Activated T-helper 17 cell treated with anti-CD3 and anti-CD28 coated beads, Interleukin-2, amount 50 U/mL, for 72 hours (primary cell): ENCODE measurements around the gene TMEFF1. TPM values are rescaled to one million over a fixed set of nuclear protein-coding genes. Genes with fewer than 3 reads are reported as not detected.
"Not testable (repeated sequence)": the region's sequence is repeated elsewhere in the genome, so short reads cannot be mapped to it uniquely, and the experiment has no call there.

ENCODE experiments used
- ATAC-seq: fragments of 150-1000 bp; cut with Tn5 transposase; replicated peaks from 2 replicates; pipeline ENCODE4 v1.10.0; 2021; ENCODE audit warnings: mild to moderate bottlenecking, moderate library complexity
- H3K27ac Mint-ChIP-seq: one replicate; pipeline ENCODE4 v1.8.0; 2022; ENCODE audit warnings: mixed read lengths
- H3K27me3 Mint-ChIP-seq: one replicate; pipeline ENCODE4 v1.8.0; 2022; ENCODE audit warnings: mixed read lengths
- H3K36me3 Mint-ChIP-seq: one replicate; pipeline ENCODE4 v1.8.0; 2022; ENCODE audit warnings: low read depth, mild to moderate bottlenecking, mixed read lengths
- H3K4me1 Mint-ChIP-seq: one replicate; pipeline ENCODE4 v1.8.0; 2022; ENCODE audit warnings: mixed read lengths
- H3K4me3 Mint-ChIP-seq: one replicate; pipeline ENCODE4 v1.8.0; 2022; ENCODE audit warnings: mild to moderate bottlenecking, mixed read lengths
- H3K9me3 Mint-ChIP-seq: one replicate; pipeline ENCODE4 v1.8.0; 2022; ENCODE audit warnings: mixed read lengths
- total RNA-seq, 2 donors: library from RNA; stranded (reverse); gene quantifications; one replicate each; pipeline ENCODE4 v1.2.3, GENCODE V29; 2022

The TMEFF1 gene
- total RNA-seq, 2 donors from 2014 or later = 0.37 TPM; not detected in 1

DNA sequence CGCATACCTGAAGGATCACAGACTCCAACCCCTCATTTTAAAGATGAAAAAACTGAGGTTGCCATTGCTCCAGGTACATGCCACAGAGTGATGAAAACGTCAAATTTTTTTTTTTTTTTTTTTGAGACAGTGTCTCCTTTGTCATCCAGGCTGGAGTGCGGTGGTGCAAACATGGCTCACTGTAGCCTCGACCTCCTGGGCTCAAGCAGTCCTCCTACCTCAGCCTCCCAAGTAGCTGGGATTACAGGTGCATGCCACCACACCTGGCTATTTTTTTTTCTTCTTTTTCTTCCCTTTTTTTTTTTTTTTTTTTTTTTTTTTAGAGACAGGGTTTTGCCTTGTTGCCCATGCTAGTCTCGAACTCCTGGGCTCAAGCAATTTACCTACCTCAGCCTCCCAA lies 32.5 kb upstream of the TMEFF1 start:
- not testable (repeated sequence) for H3K4me1 Mint-ChIP-seq, H3K4me3 Mint-ChIP-seq, ATAC-seq, H3K9me3 Mint-ChIP-seq, H3K27ac Mint-ChIP-seq, H3K27me3 Mint-ChIP-seq
- H3K36me3 Mint-ChIP-seq = peaks cover 37% of the 10 kb centered on the region

DNA sequence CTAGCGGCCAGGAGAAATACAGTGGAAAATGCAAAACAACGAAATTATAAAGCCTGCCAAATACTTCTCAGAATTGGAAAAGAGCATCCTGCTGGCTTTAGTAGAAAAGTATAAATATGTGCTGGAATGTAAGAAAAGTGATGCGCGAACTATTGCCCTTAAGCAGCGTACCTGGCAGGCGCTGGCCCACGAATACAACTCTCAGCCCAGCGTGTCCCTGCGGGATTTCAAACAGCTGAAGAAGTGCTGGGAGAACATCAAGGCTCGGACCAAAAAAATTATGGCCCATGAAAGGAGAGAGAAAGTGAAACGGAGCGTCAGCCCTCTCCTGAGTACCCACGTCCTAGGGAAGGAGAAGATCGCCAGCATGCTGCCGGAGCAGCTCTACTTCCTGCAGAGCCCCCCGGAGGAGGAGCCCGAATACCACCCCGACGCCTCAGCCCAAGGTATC lies 31.0 kb upstream of the TMEFF1 start:
- Mint-ChIP-seq H3K36me3 (peaks cover 43% of the 10 kb centered on the region), H3K27me3 (no peaks in the 10 kb centered on the region), H3K4me3 (no peak overlapping the region), H3K9me3 (no peaks in the 10 kb centered on the region), H3K27ac (no peak overlapping the region), H3K4me1 (peaks cover 8% of the 10 kb centered on the region)
- ATAC-seq = no peak

DNA sequence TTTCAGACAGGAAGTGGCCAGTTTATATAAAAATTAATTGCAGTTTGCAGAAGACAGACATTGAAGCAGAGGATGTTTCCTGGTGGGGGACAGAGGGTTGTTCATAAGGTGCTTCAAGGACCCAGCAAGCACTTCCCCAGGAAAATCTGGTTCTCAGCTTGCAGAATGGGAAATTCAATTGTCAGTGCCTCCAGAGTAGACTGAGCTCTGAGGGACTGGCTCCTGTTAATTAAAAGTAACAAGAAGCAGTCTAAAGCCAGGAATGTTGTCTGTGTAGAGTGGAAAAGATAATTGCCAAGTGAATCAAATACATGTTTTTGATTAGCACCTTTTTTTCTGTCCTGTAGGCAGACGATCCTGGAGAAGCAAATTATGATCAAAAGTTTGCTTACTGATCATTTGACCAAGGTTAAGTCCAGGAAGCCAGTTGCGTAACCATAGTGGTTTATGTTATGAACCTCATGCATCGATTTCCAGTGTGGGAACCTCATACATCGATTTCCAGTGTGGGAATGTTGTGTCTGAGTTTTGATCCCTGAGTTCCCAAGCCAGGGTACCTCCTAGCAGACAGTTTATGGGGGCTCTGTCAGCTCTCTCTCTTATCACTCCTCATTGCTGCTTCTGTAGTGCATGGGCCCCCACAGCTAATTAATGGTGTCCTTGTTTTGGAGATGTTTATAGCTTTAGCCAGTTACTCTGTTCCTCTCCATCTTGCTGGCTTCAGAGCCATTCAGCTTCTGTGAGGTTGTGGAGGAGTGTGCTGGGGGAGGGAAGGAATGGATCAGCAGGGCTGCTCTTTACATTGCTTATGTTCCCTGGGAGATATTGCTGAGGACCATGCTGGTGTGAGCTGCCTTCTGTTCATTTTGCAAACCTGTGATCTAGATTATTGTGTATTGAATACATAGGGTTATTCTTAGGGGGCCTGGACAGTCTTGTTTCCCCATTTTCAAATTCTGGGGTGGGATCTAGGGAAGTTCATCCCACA lies 28.9 kb upstream of the TMEFF1 start:
- H3K4me3 Mint-ChIP-seq = no peak overlapping the region
- H3K36me3 Mint-ChIP-seq = peaks cover 43% of the 10 kb centered on the region
- H3K27me3 Mint-ChIP-seq = no peaks in the 10 kb centered on the region
- no peaks in the 10 kb centered on the region for H3K4me1 Mint-ChIP-seq
- no peak overlapping the region for H3K27ac Mint-ChIP-seq
- no peaks in the 10 kb centered on the region for H3K9me3 Mint-ChIP-seq
- no peak for ATAC-seq

DNA sequence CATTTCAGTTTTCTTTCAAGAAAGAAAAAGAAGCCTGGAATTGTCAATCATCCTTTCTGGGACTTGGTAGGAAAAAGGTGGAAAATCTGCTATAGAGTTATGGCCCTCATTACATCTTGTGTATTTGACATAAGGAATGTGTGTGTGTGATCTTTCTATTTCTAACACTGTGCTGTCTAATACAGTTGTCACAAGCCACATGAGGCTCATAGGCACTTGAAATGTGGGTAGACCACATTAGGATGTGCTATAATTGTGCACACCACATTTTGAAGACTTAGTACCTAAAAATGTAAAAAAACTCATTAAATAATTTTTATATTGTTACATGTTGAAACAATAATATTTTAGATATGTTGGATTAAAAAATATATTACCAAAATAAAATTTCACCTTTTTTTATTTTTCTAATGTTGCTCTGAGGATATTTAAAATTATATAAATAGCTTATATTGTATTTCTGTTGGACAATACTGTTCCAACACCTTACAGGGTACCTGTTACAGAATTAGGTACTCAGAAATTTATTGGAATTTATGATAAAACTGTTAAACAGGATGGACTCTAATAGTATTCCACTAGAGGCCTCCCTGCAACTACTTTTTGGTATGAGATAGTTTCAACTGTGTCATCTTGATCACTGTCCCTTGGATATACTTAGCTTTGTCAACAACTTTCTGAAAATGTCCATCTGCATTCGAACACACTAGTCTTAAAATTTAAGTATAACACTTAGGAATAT lies 27.6 kb upstream of the TMEFF1 start:
- no peak overlapping the region for H3K27ac Mint-ChIP-seq
- peaks cover 4% of the 10 kb centered on the region for H3K4me1 Mint-ChIP-seq
- peaks cover 49% of the 10 kb centered on the region for H3K36me3 Mint-ChIP-seq
- H3K4me3 Mint-ChIP-seq = no peak overlapping the region
- H3K9me3 Mint-ChIP-seq = no peaks in the 10 kb centered on the region
- H3K27me3 Mint-ChIP-seq = no peaks in the 10 kb centered on the region
- no peak for ATAC-seq

DNA sequence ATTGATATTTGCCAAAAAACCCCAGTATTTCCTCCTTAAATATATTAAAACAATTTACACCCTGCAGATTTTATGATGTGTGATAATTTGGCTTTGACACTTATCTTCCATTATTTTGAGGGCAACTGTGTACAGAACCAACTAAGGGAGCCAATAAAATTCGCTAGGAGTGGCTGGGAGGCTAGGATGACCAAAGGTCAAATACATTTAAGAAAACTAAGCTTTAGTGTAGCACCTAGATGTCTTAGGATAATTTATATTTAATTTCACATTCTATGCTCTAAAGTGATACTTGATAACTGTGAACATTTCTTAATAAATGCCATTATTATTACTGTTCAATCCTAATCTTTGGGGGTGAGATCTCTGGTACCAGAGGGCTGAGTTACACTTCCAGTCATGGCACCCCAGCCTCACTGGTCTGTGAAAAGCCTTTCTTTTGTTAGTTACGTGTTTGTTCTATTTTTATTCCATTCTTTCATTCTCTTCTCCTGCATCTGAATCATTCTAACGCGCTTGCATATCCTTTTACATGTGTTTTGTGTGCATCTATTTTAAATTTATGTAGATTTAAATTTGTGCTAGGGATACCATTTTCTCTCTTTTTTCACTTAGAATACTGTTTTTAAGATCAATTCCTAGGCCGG lies 26.9 kb upstream of the TMEFF1 start:
- Mint-ChIP-seq H3K4me1 (peaks cover 4% of the 10 kb centered on the region), H3K9me3 (no peaks in the 10 kb centered on the region), H3K36me3 (peaks cover 56% of the 10 kb centered on the region), H3K27me3 (no peaks in the 10 kb centered on the region), H3K27ac (no peak overlapping the region), H3K4me3 (no peak overlapping the region)
- ATAC-seq = no peak

DNA sequence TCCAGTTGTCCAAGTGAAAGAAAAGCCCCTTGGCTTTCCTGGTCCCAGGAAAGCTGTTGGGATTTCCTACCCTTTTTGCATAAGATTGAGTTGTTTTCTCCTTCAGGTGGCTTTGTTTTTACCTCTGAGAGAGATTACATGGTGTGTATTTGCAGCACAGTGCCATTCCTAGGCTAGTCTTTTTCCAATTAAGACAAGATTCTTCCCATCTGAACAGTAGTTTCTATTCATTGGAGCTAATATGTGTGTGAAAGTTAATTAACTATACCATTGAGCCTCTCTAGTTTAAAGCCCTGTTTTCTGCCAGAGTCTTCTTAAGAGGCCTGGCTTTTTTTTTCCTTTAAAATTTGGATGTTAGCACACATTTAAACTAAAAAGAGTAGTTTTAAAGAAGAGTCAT lies 25.9 kb upstream of the TMEFF1 start:
- Mint-ChIP-seq H3K27me3 (no peaks in the 10 kb centered on the region), H3K36me3 (peaks cover 60% of the 10 kb centered on the region), H3K9me3 (no peaks in the 10 kb centered on the region), H3K4me3 (no peak overlapping the region), H3K4me1 (peaks cover 4% of the 10 kb centered on the region), H3K27ac (no peak overlapping the region)
- no peak for ATAC-seq

DNA sequence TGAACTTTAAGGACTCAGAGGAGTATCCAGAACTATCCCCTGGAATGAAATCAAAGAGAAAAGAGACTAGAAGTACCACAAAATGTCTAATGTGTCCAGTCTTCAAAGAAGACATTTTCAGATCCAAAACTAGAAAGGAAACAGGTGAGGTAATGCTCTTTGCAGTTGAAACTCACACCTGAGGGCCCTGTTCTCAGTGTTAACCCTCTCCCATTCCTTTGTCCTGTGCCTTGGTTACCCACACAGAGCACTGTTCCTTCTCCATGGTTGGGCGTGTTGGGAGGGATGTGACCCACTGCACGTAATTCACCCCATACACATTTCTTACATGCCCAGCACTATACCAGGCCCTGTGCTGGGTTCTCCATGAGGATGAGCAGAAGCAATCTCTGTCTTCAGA lies 24.7 kb upstream of the TMEFF1 start:
- no peak overlapping the region for H3K4me3 Mint-ChIP-seq

DNA sequence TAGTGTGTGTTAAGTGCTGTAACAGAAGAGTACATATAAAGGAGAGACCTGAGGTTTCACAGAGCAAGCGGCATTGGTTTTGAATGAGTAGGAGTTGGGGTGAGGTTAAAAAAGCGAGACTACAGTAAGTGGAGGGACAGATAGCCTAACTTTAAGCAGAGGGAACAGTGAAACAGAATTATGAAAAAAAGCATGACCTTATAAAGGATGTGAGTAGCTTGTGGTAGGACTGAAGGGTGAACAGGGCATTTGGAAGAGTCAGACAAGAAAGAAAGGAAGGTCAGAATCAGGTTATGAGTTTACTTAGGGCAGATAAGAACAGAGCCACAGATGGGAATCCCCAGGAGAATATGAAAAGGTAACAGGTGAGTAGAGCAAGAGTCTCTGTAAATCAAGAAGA lies 23.5 kb upstream of the TMEFF1 start:
- H3K4me1 Mint-ChIP-seq = peaks cover 7% of the 10 kb centered on the region
- peak; percentile 93 for ATAC-seq
- H3K4me3 Mint-ChIP-seq = no peak overlapping the region
- H3K9me3 Mint-ChIP-seq = no peaks in the 10 kb centered on the region
- H3K36me3 Mint-ChIP-seq = peaks cover 42% of the 10 kb centered on the region
- H3K27me3 Mint-ChIP-seq = no peaks in the 10 kb centered on the region
- H3K27ac Mint-ChIP-seq = no peak overlapping the region

More for the DNA sequence above, 24.7 kb upstream of the TMEFF1 start:
- no peak for ATAC-seq
- Mint-ChIP-seq H3K9me3 (no peaks in the 10 kb centered on the region), H3K36me3 (peaks cover 54% of the 10 kb centered on the region), H3K4me1 (peaks cover 4% of the 10 kb centered on the region), H3K27ac (no peak overlapping the region), H3K27me3 (no peaks in the 10 kb centered on the region)

DNA sequence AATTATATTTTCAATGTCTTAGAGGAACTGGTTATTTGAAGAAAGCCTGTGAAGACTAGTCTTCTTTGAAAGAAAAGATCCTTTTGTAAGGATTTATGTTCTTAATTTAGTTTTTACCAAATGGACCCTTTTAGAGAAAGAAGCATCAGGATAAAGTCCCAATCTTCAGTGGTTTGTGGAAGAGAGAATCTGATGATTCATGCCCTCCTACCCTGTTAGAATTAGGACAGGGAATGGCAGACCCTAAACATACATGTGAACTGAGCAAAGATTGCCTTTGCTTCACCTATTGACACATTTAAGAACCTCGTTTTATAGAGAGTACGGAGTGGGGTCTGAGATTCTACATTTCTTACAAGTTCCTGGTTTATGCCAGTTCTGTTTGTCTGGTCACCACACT lies 20.1 kb upstream of the TMEFF1 start:
- H3K9me3 Mint-ChIP-seq = no peaks in the 10 kb centered on the region
- no peaks in the 10 kb centered on the region for H3K27me3 Mint-ChIP-seq
- no peak overlapping the region for H3K4me3 Mint-ChIP-seq
- H3K27ac Mint-ChIP-seq = no peak overlapping the region
- peaks cover 30% of the 10 kb centered on the region for H3K36me3 Mint-ChIP-seq
- no peak for ATAC-seq
- peaks cover 7% of the 10 kb centered on the region for H3K4me1 Mint-ChIP-seq

DNA sequence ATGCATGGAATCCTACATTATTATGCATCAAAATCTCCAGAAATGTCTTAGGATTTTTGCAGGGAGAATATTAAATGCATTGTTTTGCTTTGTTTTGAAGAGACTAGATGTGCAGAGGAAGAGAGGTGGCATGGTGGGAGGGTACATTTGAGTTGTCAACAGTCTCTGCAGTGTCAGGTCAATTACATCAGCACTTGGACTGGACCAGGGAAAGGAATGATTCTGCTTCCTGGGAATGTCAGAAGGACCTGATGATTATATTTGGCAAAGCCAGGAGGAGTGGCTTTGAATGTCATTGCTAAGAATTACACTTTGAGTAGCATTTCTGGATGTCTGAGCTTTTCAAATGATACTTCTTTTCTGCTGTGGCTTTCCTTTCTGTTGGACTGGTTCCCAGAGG lies 17.5 kb upstream of the TMEFF1 start:
- H3K4me3 Mint-ChIP-seq = no peak overlapping the region
- ATAC-seq = no peak
- H3K36me3 Mint-ChIP-seq = peaks cover 22% of the 10 kb centered on the region
- H3K9me3 Mint-ChIP-seq = no peaks in the 10 kb centered on the region
- H3K4me1 Mint-ChIP-seq = peaks cover 4% of the 10 kb centered on the region
- no peak overlapping the region for H3K27ac Mint-ChIP-seq
- H3K27me3 Mint-ChIP-seq = no peaks in the 10 kb centered on the region

DNA sequence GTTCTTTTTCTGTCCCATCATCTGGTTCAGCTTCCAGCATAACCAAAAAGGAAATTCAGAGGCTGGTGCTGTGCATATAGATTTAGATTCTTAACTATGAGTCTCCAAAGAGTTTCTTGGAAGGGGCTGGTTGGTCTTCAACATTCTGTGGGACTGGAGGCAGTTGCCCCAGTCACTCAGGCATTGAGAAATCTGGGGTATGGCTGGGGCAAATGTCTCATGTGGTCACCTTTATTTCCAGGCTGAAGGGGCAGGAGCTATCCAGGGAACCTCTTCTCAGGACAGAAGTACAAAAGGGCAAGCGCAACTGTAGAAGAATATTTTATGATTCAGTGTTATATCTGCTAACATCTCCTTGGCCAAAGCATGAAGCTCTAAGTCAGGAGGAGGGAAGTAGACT lies 15.4 kb upstream of the TMEFF1 start:
- Mint-ChIP-seq H3K4me3 (no peak overlapping the region), H3K27me3 (no peaks in the 10 kb centered on the region)

DNA sequence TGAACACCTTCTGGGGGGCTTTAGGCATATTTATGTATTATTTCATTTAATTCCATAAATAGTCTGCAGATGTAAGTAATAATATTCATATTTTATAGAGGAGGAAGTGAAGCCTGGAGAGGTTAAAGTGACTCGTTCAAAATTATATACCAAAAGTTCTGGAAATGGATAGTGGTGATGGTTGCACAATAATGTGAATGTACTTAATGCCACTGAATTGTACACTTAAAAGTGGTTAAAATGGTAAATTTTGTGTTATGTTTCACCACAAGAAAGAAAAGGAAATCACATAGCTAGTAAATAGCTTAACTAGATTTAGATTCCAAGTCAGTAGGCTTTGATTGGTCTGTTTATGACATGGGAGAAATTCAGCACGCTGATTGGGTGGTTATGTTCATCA lies 13.0 kb upstream of the TMEFF1 start:
- H3K4me1 Mint-ChIP-seq = no peaks in the 10 kb centered on the region
- no peak overlapping the region for H3K4me3 Mint-ChIP-seq
- no peak for ATAC-seq
- H3K9me3 Mint-ChIP-seq = no peaks in the 10 kb centered on the region
- H3K27ac Mint-ChIP-seq = no peak overlapping the region
- H3K27me3 Mint-ChIP-seq = no peaks in the 10 kb centered on the region
- H3K36me3 Mint-ChIP-seq = no peaks in the 10 kb centered on the region

More for the DNA sequence above, 15.4 kb upstream of the TMEFF1 start:
- H3K4me1 Mint-ChIP-seq = peaks cover 4% of the 10 kb centered on the region
- ATAC-seq = no peak
- peaks cover 4% of the 10 kb centered on the region for H3K36me3 Mint-ChIP-seq
- no peak overlapping the region for H3K27ac Mint-ChIP-seq
- H3K9me3 Mint-ChIP-seq = no peaks in the 10 kb centered on the region

DNA sequence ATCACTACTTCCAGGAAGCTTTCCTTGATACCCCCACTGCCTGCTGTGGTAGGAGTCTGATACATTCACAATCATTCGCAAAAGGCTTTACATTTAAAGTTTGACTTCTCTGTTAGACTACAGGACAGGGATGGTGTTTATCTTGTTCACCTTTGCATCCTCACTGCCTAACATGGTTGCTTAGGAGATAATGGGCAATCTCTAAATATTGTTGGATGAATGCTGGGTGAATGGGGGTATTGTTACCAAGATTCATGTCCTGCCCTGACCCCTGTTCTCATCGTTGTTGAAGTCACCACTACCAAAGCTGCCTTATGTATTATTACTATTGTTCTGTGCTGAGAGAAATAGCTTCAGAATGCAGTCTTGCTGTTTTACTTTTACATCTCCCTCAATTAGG lies 7.7 kb upstream of the TMEFF1 start:
- Mint-ChIP-seq H3K27ac (no peak overlapping the region), H3K9me3 (no peaks in the 10 kb centered on the region), H3K4me1 (no peaks in the 10 kb centered on the region), H3K4me3 (no peak overlapping the region), H3K36me3 (no peaks in the 10 kb centered on the region), H3K27me3 (no peaks in the 10 kb centered on the region)
- no peak for ATAC-seq

DNA sequence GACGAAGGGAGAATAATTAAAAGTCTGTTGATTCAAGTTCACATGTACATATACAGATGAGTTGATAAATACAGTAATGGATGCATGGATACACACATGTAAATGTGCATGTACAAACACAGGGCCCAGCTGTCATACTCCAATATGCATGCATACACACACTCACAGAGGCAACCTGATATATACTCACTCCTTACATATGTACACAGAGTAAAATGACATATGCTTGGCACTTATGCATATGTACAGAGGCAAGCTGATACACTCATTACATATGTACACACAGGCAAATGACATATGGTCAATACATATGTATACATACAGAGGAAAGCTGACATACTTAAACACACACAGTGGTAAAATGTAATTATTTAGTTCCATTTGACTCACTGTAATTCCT lies 7.2 kb upstream of the TMEFF1 start:
- H3K4me3 Mint-ChIP-seq = no peak overlapping the region
- no peaks in the 10 kb centered on the region for H3K36me3 Mint-ChIP-seq
- no peak overlapping the region for H3K27ac Mint-ChIP-seq
- no peaks in the 10 kb centered on the region for H3K9me3 Mint-ChIP-seq
- no peaks in the 10 kb centered on the region for H3K27me3 Mint-ChIP-seq
- H3K4me1 Mint-ChIP-seq = no peaks in the 10 kb centered on the region
- ATAC-seq = no peak
